Fibroblast of peridontal ligament (primary cell): ENCODE measurements around the gene RNF8.
A peak's percentile ranks its signal among the peaks of the same experiment; 100 is the strongest.
"Not testable (repeated sequence)": the region's sequence is repeated elsewhere in the genome, so short reads cannot be mapped to it uniquely, and the experiment has no call there.

Source experiments
- DNase-seq: peaks from one replicate; pipeline ENCODE4 v3.0.0-alpha.2; 2010; ENCODE audit errors: extremely low read depth

The RNF8 gene

DNA sequence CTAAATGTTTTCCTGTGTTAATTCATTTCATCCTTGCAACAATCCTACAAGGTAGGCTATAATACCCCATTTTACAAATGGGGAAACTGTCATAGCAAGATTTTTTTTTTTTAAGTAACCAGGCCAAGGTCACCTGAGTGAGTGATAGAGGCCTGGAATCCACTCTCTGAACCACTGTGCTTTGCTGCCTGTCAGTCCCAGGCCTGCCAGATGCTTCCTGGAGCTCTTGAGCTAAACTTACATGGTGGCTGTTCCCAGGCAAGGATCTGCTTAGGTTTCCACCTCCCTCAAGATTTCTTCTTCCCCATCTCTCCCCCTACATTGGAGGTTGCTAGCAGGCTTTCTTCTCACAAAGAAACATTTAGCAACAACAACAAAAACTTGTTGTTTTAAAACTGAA lies 32.7 kb upstream of the RNF8 start:
- no peak for DNase-seq

DNA sequence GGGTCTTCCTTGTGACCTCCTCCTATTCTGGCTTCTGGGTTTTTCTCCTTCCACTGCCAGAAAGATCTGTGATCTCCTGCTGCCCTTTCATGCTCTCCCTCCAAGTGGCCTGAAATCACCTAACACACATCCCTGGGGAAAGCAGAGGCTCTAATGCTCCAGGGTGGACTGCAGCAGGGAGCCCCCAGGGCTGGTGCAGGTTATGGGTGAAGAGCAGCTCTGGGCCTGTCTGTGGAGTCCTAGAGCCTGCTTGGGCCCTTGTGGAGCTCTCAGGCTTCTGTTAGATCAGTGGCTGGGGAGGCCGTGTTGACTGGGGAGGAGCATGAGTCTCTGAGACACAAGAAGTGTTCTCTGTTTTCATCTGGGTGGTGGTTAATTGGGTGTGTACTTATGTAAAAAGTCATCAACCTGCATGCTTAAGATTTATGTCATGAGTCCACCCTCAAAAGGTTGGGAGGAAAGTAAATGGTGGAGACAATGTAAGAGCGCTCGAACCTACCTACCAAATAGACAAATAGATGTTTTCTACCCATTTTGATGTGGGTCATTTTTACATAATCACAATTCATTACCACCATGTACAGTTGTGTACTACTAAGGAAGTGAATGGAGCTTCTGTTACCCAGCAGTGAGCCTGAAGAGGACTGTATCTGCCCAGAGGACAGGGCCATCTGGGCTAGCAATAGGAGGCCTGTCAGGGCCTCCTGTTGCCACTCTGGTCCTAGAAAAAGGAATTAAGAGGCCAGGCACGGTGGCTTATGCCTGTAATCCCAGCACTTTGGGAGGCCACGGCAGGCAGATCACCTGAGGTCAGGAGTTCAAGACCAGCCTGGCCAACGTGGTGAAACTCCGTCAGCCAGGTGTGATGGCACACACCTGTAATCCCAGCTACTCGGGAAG lies 32.0 kb upstream of the RNF8 start:
- DNase-seq = no peak

- peak; percentile 35 for DNase-seq
These were observed 30.2 kb upstream of the RNF8 start for GRCh38 chr6:37323580-37323979.

- peak; percentile 13 for DNase-seq
These were observed 29.4 kb upstream of the RNF8 start for GRCh38 chr6:37324131-37325033.

DNA sequence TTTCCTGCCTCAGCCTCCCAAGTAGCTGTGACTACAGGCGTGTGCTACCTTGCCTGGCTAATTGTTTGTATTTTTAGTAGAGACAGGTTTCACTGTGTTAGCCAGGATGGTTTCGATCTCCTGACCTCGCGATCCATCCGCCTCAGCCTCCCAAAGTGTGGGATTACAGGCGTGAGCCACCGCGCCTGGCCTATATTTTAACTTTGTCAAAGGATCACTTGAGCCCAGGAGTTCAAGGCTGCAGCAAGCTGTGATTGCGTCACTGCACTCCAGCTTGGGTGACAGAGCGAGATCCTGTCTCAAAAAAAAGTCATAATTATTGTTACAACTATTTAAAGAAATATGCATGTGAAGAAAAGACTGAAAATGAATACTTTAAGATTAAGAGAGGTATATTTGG lies 23.4 kb upstream of the RNF8 start:
- DNase-seq = not testable (repeated sequence)

- no peak for DNase-seq
These were observed 22.7 kb upstream of the RNF8 start for GRCh38 chr6:37331047-37331446.

DNA sequence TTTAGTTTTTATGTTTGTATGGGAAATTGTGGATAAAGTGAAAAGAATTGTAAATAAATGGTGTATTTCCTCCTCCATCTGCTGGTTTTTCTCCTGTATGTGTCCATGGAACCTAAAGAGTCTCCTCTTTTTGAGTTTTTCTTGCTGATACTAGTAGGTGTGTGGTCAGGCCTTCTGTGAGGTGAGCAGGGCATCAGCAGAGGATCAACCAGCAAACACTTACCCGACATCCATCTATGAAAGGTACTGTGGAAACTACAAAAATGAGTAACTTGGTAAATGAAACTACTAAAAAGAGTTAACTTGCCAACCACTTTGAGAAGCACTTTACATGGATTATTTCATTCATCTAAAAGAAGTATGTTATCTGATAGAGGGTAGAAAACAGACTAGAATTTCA lies 20.9 kb upstream of the RNF8 start:
- no peak for DNase-seq

- DNase-seq = no peak
These were observed 19.7 kb upstream of the RNF8 start for GRCh38 chr6:37334047-37334446.

DNA sequence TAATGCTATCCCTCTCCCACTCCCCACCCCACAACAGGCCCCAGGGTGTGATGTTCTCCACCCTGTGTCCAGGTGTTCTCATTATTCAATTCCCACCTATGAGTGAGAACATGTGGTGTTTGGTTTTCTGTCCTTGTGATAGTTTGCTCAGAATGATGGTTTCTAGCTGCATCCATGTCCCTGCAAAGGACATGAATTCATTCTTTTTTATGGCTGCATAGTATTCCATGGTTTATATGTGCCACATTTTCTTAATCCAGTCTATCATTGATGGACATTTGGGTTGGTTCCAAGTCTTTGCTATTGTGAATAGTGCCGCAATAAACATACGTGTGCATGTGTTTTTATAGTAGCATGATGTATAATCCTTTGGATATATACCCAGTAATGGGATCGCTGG lies 15.5 kb upstream of the RNF8 start:
- not testable (repeated sequence) for DNase-seq

GRCh38 chr6:37338745-37339255 lies 15.0 kb upstream of the RNF8 start:
- no peak for DNase-seq

DNA sequence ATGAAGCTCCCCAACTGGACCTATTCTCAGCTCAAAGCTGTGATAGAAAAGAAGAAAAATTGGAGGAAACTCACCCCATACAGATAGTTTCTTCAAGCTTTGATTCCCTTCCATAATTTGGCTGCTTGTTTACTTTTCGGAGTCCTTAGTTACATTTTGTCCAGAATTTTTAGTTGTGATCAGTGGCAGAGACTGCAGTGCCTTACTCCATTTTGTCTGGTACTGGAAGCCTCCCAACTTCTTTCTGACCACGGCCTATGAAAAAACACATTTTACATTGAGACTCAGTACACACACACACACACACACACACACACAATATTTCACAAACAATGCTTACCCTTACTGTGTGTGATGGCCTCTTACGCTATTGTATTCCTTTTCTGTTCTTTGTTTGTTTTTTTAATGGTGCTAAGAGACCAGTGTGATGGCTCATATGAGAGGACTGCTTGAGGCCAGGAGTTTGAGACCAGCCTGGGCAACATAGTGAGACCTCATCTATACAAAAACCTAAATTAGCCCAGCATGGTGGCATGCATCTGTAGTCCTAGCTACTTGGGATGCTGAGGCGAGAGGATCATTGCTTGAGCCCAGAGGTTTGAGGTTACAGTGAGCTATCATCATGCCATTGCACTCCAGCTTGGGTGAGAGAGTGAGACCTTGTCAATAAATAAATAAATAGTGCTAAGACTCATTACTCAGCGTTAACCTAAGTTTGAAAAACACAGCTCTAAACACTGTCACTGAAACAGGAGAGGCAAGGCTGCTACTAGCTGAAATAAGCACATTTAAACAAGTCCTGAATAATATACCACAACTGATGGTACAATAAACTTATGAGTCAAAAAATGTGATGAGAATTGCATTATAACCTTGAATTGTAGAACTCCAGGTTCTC lies 13.8 kb upstream of the RNF8 start:
- peak; percentile 22 for DNase-seq

GRCh38 chr6:37340639-37340943 lies 13.2 kb upstream of the RNF8 start:
- DNase-seq = no peak

DNA sequence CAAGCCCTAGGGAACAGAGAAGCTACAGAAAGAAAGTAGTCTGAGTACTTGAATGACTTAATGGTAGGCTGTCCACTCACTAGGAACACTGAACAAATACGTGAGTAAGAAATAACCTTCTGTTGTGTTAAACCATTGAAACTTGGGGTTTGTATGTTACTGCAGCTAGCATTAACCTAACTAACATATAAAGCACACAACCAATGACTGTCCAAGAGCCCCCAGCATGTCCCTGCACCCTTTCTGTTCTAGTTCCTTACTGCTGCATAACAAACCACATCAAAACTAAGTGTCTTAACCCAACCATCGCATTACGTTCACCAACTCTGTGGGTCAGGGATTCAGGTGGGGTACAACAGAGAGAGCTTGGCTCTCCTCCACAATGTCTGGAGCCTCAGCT lies 10.5 kb upstream of the RNF8 start:
- DNase-seq = no peak

DNA sequence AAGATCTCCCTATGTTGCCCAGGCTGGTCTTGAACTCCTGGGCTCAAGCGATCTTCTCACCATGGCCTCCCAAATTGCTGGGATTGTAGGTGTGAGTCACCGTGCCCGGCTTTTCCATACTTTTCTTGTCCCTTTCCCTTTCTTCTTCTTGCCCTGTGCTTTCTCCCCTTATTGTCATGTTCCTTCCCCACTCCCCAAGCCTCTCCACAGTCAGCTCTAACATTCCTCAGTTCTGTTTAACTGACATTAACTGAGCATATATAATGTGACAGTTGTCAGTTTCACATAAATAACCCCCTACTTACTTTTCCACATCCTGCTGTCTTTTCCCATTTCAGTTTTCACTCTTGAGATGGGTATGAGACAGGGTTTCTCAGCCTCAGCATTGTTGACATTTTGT lies 9.5 kb upstream of the RNF8 start:
- DNase-seq = no peak

- DNase-seq = not testable (repeated sequence)
These were observed 8.0 kb upstream of the RNF8 start for GRCh38 chr6:37345804-37346203.

DNA sequence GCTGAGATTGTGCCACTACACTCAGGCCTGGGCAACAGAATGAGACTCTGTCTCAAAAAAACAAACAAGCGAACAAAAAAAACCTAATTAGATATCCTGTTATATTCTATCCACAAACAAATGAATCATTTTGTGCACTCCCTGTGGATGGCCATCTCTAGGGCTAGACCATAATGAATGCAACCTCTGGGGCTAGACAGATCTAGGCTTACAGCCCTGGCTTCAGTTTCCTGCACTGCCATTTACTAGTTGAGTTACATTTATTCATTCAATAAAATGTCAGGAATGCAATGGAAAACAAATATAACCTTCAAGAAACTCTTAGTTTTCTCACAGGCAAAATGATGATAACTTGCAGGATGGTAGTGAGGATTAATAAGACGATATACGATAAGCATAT lies 6.6 kb upstream of the RNF8 start:
- DNase-seq = no peak

GRCh38 chr6:37347670-37348111 lies 6.1 kb upstream of the RNF8 start:
- no peak for DNase-seq

DNA sequence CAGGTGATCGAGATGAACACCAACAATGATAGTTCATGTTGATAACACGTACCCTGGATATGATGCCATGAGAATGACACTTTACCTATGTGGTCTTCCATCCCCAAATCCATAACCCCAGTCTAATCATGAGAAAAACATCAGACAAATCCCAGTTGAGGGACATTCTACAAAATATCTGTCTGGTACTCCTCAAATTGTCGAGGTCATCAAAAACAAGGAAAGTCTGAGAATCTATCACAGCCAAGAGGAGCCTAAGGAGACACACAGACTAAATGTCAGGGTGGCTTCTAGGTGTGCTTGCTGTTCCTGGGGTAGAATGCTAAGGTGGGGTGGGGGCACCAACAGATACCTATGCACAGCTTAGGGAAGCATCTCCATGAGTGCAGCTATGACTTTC lies 2.8 kb upstream of the RNF8 start:
- no peak for DNase-seq

DNA sequence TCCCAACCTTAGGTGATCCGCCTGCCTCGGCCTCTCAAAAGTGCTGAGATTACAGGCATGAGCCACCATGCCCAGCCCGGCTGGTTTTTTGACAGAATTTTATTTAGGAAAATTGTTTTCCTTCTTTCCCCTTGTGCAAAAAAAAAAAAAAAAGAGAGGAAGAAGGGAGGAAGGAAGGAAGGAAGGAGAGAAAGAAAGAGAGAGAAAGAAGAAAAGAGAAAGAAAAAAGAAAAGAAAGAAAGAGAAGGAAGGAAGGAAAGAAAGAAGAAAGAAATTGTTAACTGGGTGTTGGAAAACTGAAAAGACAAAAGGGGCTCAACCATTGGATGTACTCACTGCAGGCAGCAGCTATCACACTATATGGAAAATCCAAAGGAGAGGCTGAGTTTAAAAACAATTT lies 1.4 kb upstream of the RNF8 start:
- no peak for DNase-seq

DNA sequence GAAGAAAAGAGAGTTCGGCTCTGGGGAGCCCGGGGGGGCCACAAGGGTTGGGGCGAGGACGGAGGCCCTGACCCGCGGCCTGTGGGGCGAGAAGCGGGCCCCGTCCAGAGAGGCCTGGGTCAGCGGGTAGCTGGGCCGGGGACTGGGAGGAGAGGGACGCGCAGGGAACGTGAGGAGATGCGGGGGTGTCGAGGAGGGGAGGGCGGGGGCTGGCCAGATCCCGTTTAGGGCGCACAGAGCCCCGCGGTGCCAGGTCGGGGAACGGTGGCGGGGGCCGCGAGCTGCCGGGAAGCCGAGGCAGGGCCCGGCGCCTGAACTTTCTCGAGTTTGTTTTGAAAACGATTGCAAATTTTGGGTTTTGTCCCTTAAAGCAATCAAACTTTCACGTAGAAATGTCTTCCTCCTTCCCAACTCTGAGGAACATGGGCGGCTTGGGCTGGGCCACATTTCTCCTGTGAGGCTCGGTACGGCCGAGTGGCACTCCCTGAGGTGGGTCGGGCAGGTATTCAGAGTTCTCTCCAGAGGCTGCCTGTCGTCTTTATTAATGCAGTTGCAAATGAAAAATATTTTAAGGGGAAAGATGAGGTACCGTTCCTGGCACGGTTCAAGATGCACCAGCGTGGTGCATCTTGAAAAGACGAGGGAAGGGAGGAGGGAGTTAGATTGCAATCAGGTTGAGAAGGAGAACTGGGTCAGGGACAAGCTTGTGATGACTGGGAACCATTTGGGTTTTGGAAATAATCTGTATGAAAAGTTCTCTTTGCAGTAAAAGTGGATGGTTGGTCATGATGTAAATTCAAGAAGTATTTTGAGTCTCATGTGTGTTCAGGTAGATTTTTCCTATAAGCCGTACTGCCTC lies 972 bp downstream of the RNF8 start:
- peak; percentile 15 for DNase-seq

DNA sequence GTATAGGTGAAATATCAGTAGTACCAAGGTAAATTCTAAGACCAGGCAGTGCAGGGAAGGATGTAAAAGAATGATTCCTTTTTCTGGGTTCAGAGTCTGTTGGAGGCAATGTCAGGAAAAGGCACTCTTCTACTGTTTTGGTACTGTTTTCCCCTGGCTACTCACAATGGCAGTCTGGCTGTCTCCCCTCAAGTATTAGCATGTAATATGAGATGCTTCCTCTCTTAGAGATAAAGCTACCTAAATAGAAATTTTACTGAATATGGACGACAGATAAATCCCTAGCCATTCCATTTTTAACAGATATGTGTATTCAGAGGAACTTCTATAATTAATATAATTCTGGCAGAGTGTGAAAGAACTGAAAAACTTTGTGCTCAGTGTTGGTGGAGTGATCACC lies 3.5 kb downstream of the RNF8 start:
- DNase-seq = no peak
